GM12873 (cell line): Measurements from ENCODE around the gene CCND2.

Experiments used
- CTCF ChIP-seq: IDR thresholded peaks from 2 replicates; pipeline ENCODE4 v1.5.1; 2012; ENCODE audit warnings: low read depth, mild to moderate bottlenecking, moderate library complexity, low read length, control low read depth; ENCODE audit not compliant: insufficient read depth; ENCODE audit errors: missing control alignments

Gene CCND2

GRCh38 chr12:4289998-4290790, 16.6 kb downstream of the CCND2 start:
- TF ChIP-seq CTCF: no peak

- TF ChIP-seq CTCF: no peak
Observed at GRCh38 chr12:4292341-4293073, 18.9 kb downstream of the CCND2 start.

- no peak for TF ChIP-seq CTCF
Observed at GRCh38 chr12:4293299-4293965, 19.9 kb downstream of the CCND2 start.

- no peak for TF ChIP-seq CTCF
Observed at GRCh38 chr12:4293966-4294505, 20.5 kb downstream of the CCND2 start.

GRCh38 chr12:4296751-4297150, 23.2 kb downstream of the CCND2 start:
- no peak for TF ChIP-seq CTCF

- TF ChIP-seq CTCF: no peak
Observed at GRCh38 chr12:4297617-4298016, 24.1 kb downstream of the CCND2 start.

GRCh38 chr12:4300883-4301282, 27.3 kb downstream of the CCND2 start:
- TF ChIP-seq CTCF: no peak
